Measurements from ENCODE around the gene ZNF583.

ZNF583 gene

GRCh38 chr19:56474308-56474707 lies 70.2 kb downstream of the ZNF583 start:
- DNase-seq, result no peak

GRCh38 chr19:56476093-56476492 lies 72.0 kb downstream of the ZNF583 start:
- DNase-seq, result no peak

Data from suppressor macrophage (primary cell).